NT2/D1 (cell line): ENCODE data around the gene GPD1L.

ENCODE experiments used
- SUZ12 ChIP-seq: IDR thresholded peaks from 2 replicates; pipeline ENCODE4 v1.6.1; 2011; ENCODE audit not compliant: insufficient read length, insufficient read depth; ENCODE audit errors: extremely low read depth
- YY1 ChIP-seq: IDR thresholded peaks from 2 replicates; pipeline ENCODE4 v1.6.1; 2011; ENCODE audit not compliant: insufficient read length, insufficient read depth

GRCh38 chr3:32189693-32190092, 83.3 kb downstream of the GPD1L start:
- TF ChIP-seq YY1 (no peak), SUZ12 (no peak)
